ENCODE data around the gene IPO9. TPM values are rescaled to one million over a fixed set of nuclear protein-coding genes. Genes with fewer than 3 reads are reported as not detected.
"Not testable (repeated sequence)": the region's sequence is repeated elsewhere in the genome, so short reads cannot be mapped to it uniquely, and the experiment has no call there.

IPO9 gene
- total RNA-seq, 4 donors from 2014 or later: 7.2 to 16.3 (median 10.3) TPM

DNA sequence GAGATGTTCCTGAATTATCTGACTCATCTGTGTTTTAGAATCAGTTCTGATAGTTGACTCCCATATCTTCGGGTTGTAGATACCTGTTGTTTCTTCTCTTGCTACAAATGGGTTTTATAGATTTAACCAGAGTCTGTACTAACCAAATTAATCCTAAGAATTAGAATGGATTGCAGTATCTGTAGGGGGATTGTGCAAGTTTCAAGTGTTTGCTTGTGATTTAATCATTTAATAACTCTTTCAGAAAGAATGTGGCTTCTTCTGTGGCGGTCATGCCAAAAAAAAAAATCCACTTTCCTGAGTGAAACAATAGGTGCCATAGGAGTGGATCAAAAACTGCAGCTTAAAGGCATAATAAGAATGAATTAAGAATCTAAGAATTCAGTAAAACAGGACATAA lies 9.4 kb downstream of the IPO9 start:
- Histone ChIP-seq H3K27me3 (no peaks in the 10 kb centered on the region), H3K9me3 (no peaks in the 10 kb centered on the region), H3K4me3 (no peak overlapping the region), H3K4me1 (peaks cover 8 to 18% of the 10 kb centered on the region in 2 donors), H3K36me3 (no peaks in the 10 kb centered on the region), H3K27ac (no peak overlapping the region)
- in situ Hi-C loops (cut with MboI; ENCODE audit: low sequenced_read_pairs in 4 of 4): no loop called here
- no peak for DNase-seq
- no peak for ATAC-seq
- intact Hi-C loops (cut with DNase I; ENCODE audit: low total_unique reads): no loop called here
- no peak for TF ChIP-seq POLR2A (IDR thresholded peaks at IDR 0.05)
- TF ChIP-seq, protein P1, sequence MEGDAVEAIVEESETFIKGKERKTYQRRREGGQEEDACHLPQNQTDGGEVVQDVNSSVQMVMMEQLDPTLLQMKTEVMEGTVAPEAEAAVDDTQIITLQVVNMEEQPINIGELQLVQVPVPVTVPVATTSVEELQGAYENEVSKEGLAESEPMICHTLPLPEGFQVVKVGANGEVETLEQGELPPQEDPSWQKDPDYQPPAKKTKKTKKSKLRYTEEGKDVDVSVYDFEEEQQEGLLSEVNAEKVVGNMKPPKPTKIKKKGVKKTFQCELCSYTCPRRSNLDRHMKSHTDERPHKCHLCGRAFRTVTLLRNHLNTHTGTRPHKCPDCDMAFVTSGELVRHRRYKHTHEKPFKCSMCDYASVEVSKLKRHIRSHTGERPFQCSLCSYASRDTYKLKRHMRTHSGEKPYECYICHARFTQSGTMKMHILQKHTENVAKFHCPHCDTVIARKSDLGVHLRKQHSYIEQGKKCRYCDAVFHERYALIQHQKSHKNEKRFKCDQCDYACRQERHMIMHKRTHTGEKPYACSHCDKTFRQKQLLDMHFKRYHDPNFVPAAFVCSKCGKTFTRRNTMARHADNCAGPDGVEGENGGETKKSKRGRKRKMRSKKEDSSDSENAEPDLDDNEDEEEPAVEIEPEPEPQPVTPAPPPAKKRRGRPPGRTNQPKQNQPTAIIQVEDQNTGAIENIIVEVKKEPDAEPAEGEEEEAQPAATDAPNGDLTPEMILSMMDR (IDR thresholded peaks at IDR 0.05 in 4 of 5, conservative IDR thresholded peaks at IDR 0.05 in 1 of 5): no peak

DNA sequence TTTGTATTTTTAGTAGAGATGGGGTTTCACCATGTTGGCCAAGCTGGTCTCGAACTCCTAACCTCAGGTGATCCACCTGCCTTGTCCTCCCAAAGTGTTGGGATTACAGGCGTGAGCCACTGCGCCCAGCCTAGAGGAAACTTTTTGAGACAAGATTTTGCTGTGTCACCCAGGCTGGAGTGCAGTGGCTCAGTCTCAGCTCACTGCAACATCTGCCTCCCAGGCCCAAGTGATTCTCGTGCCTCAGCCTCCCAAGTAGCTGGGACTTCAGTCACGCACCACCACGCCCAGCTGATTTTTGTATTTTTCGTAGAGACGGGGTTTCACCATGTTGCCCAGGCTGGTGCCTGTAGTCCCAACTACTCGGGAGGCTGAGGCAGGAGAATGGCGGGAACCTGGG lies 10.1 kb downstream of the IPO9 start:
- H3K4me3 ChIP-seq; H3K27me3 ChIP-seq; H3K27ac ChIP-seq; in situ Hi-C loops (cut with MboI; ENCODE audit: low sequenced_read_pairs in 4 of 4); H3K36me3 ChIP-seq; ATAC-seq; intact Hi-C loops (cut with DNase I; ENCODE audit: low total_unique reads); DNase-seq; H3K9me3 ChIP-seq: not testable (repeated sequence)
- H3K4me1 ChIP-seq: peaks cover 6 to 14% of the 10 kb centered on the region in 2 donors

DNA sequence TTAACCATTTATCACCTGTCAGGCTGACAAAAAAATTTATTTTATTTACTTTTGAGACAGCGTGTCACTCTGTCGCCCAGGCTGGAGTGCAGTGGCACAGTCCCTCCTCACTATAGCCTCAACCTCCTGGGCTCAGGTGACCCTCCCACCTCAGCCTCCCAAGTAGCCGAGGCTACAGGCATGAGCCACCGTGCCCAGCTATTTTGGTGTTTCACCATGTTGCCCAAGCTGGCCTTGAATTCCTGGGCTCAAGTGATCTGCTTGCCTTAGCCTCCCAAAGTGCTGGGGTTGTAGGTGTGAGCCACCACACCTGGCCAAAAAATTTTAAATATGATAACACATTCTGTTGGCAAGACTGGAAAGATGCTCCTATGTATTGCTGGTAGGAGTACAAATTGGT lies 11.1 kb downstream of the IPO9 start:
- no peak for DNase-seq
- intact Hi-C loops (cut with DNase I; ENCODE audit: low total_unique reads): no loop called here
- in situ Hi-C loops (cut with MboI; ENCODE audit: low sequenced_read_pairs in 4 of 4): no loop called here
- no peaks in the 10 kb centered on the region for H3K9me3 ChIP-seq
- no peak for ATAC-seq
- no peaks in the 10 kb centered on the region for H3K36me3 ChIP-seq
- TF ChIP-seq POLR2A (IDR thresholded peaks at IDR 0.05): no peak
- TF ChIP-seq, protein P1 (IDR thresholded peaks at IDR 0.05 in 4 of 5, conservative IDR thresholded peaks at IDR 0.05 in 1 of 5): no peak
- H3K4me1 ChIP-seq: peaks cover 6 to 14% of the 10 kb centered on the region in 2 donors
- H3K27ac ChIP-seq: no peak overlapping the region
- H3K27me3 ChIP-seq: no peaks in the 10 kb centered on the region
- no peak overlapping the region for H3K4me3 ChIP-seq

DNA sequence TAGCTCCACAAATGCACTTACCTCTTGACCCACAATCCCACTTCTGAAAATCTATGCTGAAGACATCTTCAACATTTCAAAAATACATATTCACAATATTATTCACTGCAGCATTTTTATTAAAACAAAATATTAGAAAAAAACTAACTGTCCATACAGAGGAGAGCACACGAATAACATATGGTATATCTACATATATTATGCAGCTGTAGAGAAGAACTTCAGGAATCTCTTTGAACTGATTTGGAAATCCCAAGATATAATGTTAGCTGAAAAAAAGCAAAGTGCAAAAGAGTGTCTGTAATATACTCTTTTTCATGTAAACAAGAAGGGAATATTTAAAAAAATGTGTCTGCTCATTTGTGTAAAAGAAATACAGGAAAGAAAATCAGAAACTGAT lies 11.5 kb downstream of the IPO9 start:
- no peaks in the 10 kb centered on the region for H3K36me3 ChIP-seq
- in situ Hi-C loops (cut with MboI; ENCODE audit: low sequenced_read_pairs in 4 of 4): no loop called here
- no peak for ATAC-seq

DNA sequence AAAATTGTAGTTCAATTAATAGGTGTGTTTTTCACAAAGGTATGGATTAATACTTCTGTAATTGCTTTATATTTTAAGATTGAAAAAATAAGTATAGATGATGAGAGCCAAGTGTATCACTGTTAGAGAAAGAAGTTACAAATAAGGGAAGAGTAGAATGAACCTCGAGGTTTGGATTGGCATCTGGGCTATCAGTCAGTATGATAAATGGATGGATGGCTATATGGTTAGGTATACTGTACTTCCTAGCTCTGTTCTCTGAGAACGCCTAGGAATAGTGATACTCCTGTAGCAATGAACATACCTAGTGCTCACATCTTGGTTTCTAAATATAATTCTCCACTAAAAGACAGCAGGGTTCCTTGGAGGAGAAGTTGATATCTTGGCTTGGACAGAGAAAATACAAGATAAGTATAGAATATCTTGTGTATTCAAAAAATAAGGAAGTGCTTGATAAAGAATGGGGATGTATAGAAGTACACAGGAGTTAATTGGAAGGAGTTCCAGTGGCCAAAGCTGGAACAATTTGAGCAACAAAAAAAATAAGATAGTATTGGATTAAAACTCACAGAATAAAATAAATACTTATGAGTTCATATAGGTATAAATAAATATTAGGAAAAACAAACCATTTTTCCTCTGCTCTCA lies 12.4 kb downstream of the IPO9 start:
- H3K4me1 ChIP-seq: peaks cover 9 to 15% of the 10 kb centered on the region in 2 donors
- in situ Hi-C loops (cut with MboI; ENCODE audit: low sequenced_read_pairs in 4 of 4): no loop called here
- no peak overlapping the region for H3K4me3 ChIP-seq
- DNase-seq: no peak
- no peak for TF ChIP-seq POLR2A (IDR thresholded peaks at IDR 0.05)
- no peaks in the 10 kb centered on the region for H3K36me3 ChIP-seq
- no peak overlapping the region for H3K27ac ChIP-seq
- ATAC-seq: no peak
- no peaks in the 10 kb centered on the region for H3K9me3 ChIP-seq
- H3K27me3 ChIP-seq: no peaks in the 10 kb centered on the region
- intact Hi-C loops (cut with DNase I; ENCODE audit: low total_unique reads): no loop called here

More for the DNA sequence above, 11.5 kb downstream of the IPO9 start:
- intact Hi-C loops (cut with DNase I; ENCODE audit: low total_unique reads): no loop called here
- DNase-seq: no peak
- Histone ChIP-seq H3K4me3 (no peak overlapping the region), H3K27me3 (no peaks in the 10 kb centered on the region), H3K9me3 (no peaks in the 10 kb centered on the region), H3K4me1 (peaks cover 6 to 14% of the 10 kb centered on the region in 2 donors), H3K27ac (no peak overlapping the region)
- TF ChIP-seq POLR2A (IDR thresholded peaks at IDR 0.05): no peak
- TF ChIP-seq, protein P1 (IDR thresholded peaks at IDR 0.05 in 4 of 5, conservative IDR thresholded peaks at IDR 0.05 in 1 of 5): no peak

Measured in gastrocnemius medialis (tissue), 4 donors.